ENCODE measurements around the gene TMEM200B. TPM values are rescaled to one million over a fixed set of nuclear protein-coding genes. Genes with fewer than 3 reads are reported as not detected.

TMEM200B gene
- total and polyA plus RNA-seq, 2 of the 4 experiments (the other 2 are of a cell fraction) = 4.8 to 6.2 TPM

DNA sequence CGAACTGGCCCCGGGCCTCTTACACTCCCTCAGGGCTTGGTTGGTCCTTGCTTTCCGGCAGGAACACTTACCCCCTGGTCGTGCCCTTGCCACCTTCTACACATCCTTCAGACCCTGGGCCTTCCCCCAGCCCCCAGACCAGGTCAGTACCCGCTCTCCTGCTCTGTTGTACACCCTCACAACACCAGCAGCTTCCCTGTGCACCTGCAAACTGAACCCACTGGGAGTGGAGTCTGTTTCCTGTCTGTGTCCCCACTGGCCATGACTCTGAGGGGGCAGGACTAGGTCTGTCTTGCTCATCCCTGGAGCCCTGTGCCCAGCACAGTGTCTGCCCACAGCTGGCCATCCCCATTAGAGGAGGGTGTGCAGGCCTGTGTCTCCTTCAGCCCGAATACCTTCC, 2.1 kb upstream of the TMEM200B start:
- no peak for TF ChIP-seq POLR2A (IDR thresholded peaks at IDR 0.05; ENCODE audit: low read depth, low read length)
- TF ChIP-seq CEBPB (IDR thresholded peaks at IDR 0.05; ENCODE audit: low read depth, low read length) = no peak
- TF ChIP-seq RAD21 (IDR thresholded peaks at IDR 0.05; ENCODE audit: low read length) = no peak
- TF ChIP-seq, protein P1, sequence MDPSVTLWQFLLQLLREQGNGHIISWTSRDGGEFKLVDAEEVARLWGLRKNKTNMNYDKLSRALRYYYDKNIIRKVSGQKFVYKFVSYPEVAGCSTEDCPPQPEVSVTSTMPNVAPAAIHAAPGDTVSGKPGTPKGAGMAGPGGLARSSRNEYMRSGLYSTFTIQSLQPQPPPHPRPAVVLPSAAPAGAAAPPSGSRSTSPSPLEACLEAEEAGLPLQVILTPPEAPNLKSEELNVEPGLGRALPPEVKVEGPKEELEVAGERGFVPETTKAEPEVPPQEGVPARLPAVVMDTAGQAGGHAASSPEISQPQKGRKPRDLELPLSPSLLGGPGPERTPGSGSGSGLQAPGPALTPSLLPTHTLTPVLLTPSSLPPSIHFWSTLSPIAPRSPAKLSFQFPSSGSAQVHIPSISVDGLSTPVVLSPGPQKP (IDR thresholded peaks at IDR 0.05; ENCODE audit: borderline replicate concordance, low read depth, low read length) = no peak
- TF ChIP-seq BHLHE40 (IDR thresholded peaks at IDR 0.05; ENCODE audit: low read depth, low read length) = no peak
- no peak for TF ChIP-seq MAZ (IDR thresholded peaks at IDR 0.05; ENCODE audit: borderline replicate concordance, low read depth, low read length)
- no peak for TF ChIP-seq RCOR1 (IDR thresholded peaks at IDR 0.05; ENCODE audit: insufficient replicate concordance, low read length)
- TF ChIP-seq, protein P2, sequence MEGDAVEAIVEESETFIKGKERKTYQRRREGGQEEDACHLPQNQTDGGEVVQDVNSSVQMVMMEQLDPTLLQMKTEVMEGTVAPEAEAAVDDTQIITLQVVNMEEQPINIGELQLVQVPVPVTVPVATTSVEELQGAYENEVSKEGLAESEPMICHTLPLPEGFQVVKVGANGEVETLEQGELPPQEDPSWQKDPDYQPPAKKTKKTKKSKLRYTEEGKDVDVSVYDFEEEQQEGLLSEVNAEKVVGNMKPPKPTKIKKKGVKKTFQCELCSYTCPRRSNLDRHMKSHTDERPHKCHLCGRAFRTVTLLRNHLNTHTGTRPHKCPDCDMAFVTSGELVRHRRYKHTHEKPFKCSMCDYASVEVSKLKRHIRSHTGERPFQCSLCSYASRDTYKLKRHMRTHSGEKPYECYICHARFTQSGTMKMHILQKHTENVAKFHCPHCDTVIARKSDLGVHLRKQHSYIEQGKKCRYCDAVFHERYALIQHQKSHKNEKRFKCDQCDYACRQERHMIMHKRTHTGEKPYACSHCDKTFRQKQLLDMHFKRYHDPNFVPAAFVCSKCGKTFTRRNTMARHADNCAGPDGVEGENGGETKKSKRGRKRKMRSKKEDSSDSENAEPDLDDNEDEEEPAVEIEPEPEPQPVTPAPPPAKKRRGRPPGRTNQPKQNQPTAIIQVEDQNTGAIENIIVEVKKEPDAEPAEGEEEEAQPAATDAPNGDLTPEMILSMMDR (conservative IDR thresholded peaks at IDR 0.05; ENCODE audit: low read depth, low read length) = no peak
- TF ChIP-seq MXI1 (IDR thresholded peaks at IDR 0.05; ENCODE audit: borderline replicate concordance, low read depth, low read length) = no peak
- TF ChIP-seq SMC3 (IDR thresholded peaks at IDR 0.05; ENCODE audit: low read depth, low read length) = no peak
- TF ChIP-seq, protein P3, sequence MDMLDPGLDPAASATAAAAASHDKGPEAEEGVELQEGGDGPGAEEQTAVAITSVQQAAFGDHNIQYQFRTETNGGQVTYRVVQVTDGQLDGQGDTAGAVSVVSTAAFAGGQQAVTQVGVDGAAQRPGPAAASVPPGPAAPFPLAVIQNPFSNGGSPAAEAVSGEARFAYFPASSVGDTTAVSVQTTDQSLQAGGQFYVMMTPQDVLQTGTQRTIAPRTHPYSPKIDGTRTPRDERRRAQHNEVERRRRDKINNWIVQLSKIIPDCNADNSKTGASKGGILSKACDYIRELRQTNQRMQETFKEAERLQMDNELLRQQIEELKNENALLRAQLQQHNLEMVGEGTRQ (IDR thresholded peaks at IDR 0.05; ENCODE audit: low read depth, low read length) = no peak
- TF ChIP-seq NFE2L2 (IDR thresholded peaks at IDR 0.05; ENCODE audit: low read depth, low read length) = no peak
- DNase-seq (no peak), ATAC-seq (ENCODE audit: low read depth) (no peak)
- no TSS peak for BruUV-seq (replicated peaks)
- H3K23ac ChIP-seq (ENCODE audit: low read depth, low read length) = peak overlapping the region; percentile 15; the same call in 1 of the 2 replicates
- no peak overlapping the region for H4K5ac ChIP-seq (ENCODE audit: low read depth, low read length)
- H3K27ac ChIP-seq (ENCODE audit: insufficient read depth, low read length) = no peak overlapping the region
- no peaks in the 10 kb centered on the region for H3K9me3 ChIP-seq (ENCODE audit: control insufficient read depth, insufficient read depth, low read length)
- no peak overlapping the region for H4K8ac ChIP-seq (ENCODE audit: low read depth in 2 of 2, low read length in 2 of 2)
- H3K36me3 ChIP-seq (ENCODE audit: control insufficient read depth, insufficient read depth, low read length) = no peaks in the 10 kb centered on the region
- no peak overlapping the region for H3K4me3 ChIP-seq (ENCODE audit: insufficient read depth, low read depth, low read length)
- H2BK20ac ChIP-seq (ENCODE audit: low read depth, low read length) = no peak overlapping the region
- H2BK15ac ChIP-seq (ENCODE audit: low read depth, low read length) = no peak overlapping the region
- ChIA-PET POLR2A (ENCODE audit: unreplicated experiment) (no interaction called here), CTCF (no interaction called here)
- peaks cover 11% of the 10 kb centered on the region for H3K4me1 ChIP-seq (ENCODE audit: control insufficient read depth, insufficient read depth, low read length)
- H3K9me1 ChIP-seq (ENCODE audit: insufficient read depth, low read length) = no peaks in the 10 kb centered on the region
- H3K56ac ChIP-seq (ENCODE audit: extremely low read depth, insufficient read depth, low read length) = no peak overlapping the region
- H3K9ac ChIP-seq (ENCODE audit: low read depth, low read length) = no peak overlapping the region
- WGBS, 2 experiments (ENCODE audit: extremely low coverage in 2 of 2, insufficient read length in 1 of 2) = no CpG with 5 or more reads among the region's 6 CpGs
- intact Hi-C loops (cut with micrococcal nuclease) = loop anchor here (2.0 kb wide), 1 partner anchor 21 kb away; no protein-coding TSS in a partner anchor
- in situ Hi-C loops (cut with MboI; ENCODE audit: low sequenced_read_pairs) = no loop called here
- no peak overlapping the region for H3K14ac ChIP-seq (replicated peaks; ENCODE audit: low read depth, low read length)
- H3K4ac ChIP-seq (ENCODE audit: low read depth, low read length) = peak overlapping the region; percentile 34; the same call in 1 of the 2 replicates
- no peaks in the 10 kb centered on the region for H4K20me1 ChIP-seq (ENCODE audit: insufficient read depth, low read length)
- H2AK5ac ChIP-seq (ENCODE audit: low read depth, low read length) = peak overlapping the region; percentile 43
- H2BK5ac ChIP-seq (ENCODE audit: low read depth, low read length, poor library complexity, severe bottlenecking) = no peak overlapping the region
- no peak overlapping the region for H3K4me2 ChIP-seq (ENCODE audit: low read depth, low read length)
- peaks cover 0 to 3% of the 10 kb centered on the region in 2 experiments; a peak in 1 of 4 replicates for H3K79me1 ChIP-seq (ENCODE audit: low read depth in 1 of 2, low read length in 2 of 2)
- H3K18ac ChIP-seq (ENCODE audit: low read depth, low read length) = no peak overlapping the region
- dilution Hi-C loops (cut with HindIII; ENCODE audit: low sequenced_read_pairs, unreplicated experiment) = no loop called here
- H3K27me3 ChIP-seq (ENCODE audit: control insufficient read depth, insufficient read depth, low read length) = no peaks in the 10 kb centered on the region
- no peak overlapping the region for H2BK120ac ChIP-seq (ENCODE audit: low read depth, low read length)
- peak overlapping the region; percentile 72 for H2AK9ac ChIP-seq (replicated peaks; ENCODE audit: low read depth, low read length, poor library complexity)
- peak overlapping the region; percentile 69 for H2AFZ ChIP-seq (replicated peaks; ENCODE audit: low read length, poor library complexity)
- H4K91ac ChIP-seq (ENCODE audit: insufficient read depth, low read depth, low read length) = peak overlapping the region; percentile 21; the same call in 1 of the 2 replicates

Data from IMR-90 (cell line).